ENCODE data around the gene PCDHGA8. TPM values are rescaled to one million over a fixed set of nuclear protein-coding genes. Genes with fewer than 3 reads are reported as not detected.

PCDHGA8 gene
- total and polyA plus RNA-seq, 3 experiments from 2014 or later = 0.04 TPM; not detected in 2

- CTCF ChIA-PET = no interaction called here
- peaks cover 9% of the 10 kb centered on the region for H3K9me3 ChIP-seq (ENCODE audit: low read length)
- peaks cover 8% of the 10 kb centered on the region for H3K27me3 ChIP-seq (ENCODE audit: insufficient read depth, low read length, poor library complexity, severe bottlenecking)
- DNase-seq = no peak
- H3K4me1 Mint-ChIP-seq = peaks cover 8 to 11% (median 10%) of the 10 kb centered on the region in 3 donors
- no peak overlapping the region for H3K4me3 Mint-ChIP-seq
- H3K4me3 ChIP-seq (ENCODE audit: low read length) = no peak overlapping the region
- POLR2A ChIA-PET = no interaction called here
- H3K4me1 ChIP-seq (ENCODE audit: insufficient read depth, low read length) = no peaks in the 10 kb centered on the region
- H3K27me3 Mint-ChIP-seq = peaks cover 47 to 59% of the 10 kb centered on the region in 2 donors
- no peaks in the 10 kb centered on the region for H3K36me3 Mint-ChIP-seq
- H3K27ac Mint-ChIP-seq = peak overlapping the region in 1 of 8 donors; percentile 6
- H3K9me3 Mint-ChIP-seq = peaks cover 8 to 42% (median 40%) of the 10 kb centered on the region in 5 donors
- H3K27ac ChIP-seq (ENCODE audit: low read depth, low read length) = no peak overlapping the region
- no peaks in the 10 kb centered on the region for H3K36me3 ChIP-seq (ENCODE audit: insufficient read depth, low read length)
Measured at GRCh38 chr5:141434006-141434405, 41.6 kb downstream of the PCDHGA8 start.

GRCh38 chr5:141437221-141437620 is 44.8 kb downstream of the PCDHGA8 start:
- ChIA-PET CTCF (no interaction called here), POLR2A (no interaction called here)
- H3K27ac Mint-ChIP-seq = no peak overlapping the region

GRCh38 chr5:141439411-141440141 is 47.1 kb downstream of the PCDHGA8 start:
- H3K4me3 ChIP-seq (ENCODE audit: low read length) = no peak overlapping the region
- POLR2A ChIA-PET = no interaction called here
- H3K36me3 ChIP-seq (ENCODE audit: insufficient read depth, low read length) = no peaks in the 10 kb centered on the region
- no peaks in the 10 kb centered on the region for H3K4me1 ChIP-seq (ENCODE audit: insufficient read depth, low read length)
- H3K4me1 Mint-ChIP-seq = no peaks in the 10 kb centered on the region
- no peak overlapping the region for H3K27ac ChIP-seq (ENCODE audit: low read depth, low read length)
- DNase-seq = no peak
- no peaks in the 10 kb centered on the region for H3K27me3 ChIP-seq (ENCODE audit: insufficient read depth, low read length, poor library complexity, severe bottlenecking)
- H3K4me3 Mint-ChIP-seq = no peak overlapping the region
- no peak overlapping the region for H3K27ac Mint-ChIP-seq
- CTCF ChIA-PET = no interaction called here
- no peaks in the 10 kb centered on the region for H3K9me3 ChIP-seq (ENCODE audit: low read length)
- no peaks in the 10 kb centered on the region for H3K36me3 Mint-ChIP-seq
- H3K9me3 Mint-ChIP-seq = peaks cover 0 to 12% (median 6%) of the 10 kb centered on the region in 5 donors
- H3K27me3 Mint-ChIP-seq = peaks cover 17 to 31% of the 10 kb centered on the region in 2 donors

More at GRCh38 chr5:141437221-141437620, 44.8 kb downstream of the PCDHGA8 start:
- no peaks in the 10 kb centered on the region for H3K4me1 ChIP-seq (ENCODE audit: insufficient read depth, low read length)
- no peaks in the 10 kb centered on the region for H3K27me3 ChIP-seq (ENCODE audit: insufficient read depth, low read length, poor library complexity, severe bottlenecking)
- H3K4me3 ChIP-seq (ENCODE audit: low read length) = no peak overlapping the region
- Mint-ChIP-seq H3K9me3 (peaks cover 0 to 26% (median 22%) of the 10 kb centered on the region in 5 donors), H3K4me3 (no peak overlapping the region), H3K27me3 (peaks cover 32 to 47% of the 10 kb centered on the region in 2 donors), H3K4me1 (no peaks in the 10 kb centered on the region), H3K36me3 (no peaks in the 10 kb centered on the region)
- H3K36me3 ChIP-seq (ENCODE audit: insufficient read depth, low read length) = no peaks in the 10 kb centered on the region
- no peak overlapping the region for H3K27ac ChIP-seq (ENCODE audit: low read depth, low read length)
- DNase-seq = no peak
- no peaks in the 10 kb centered on the region for H3K9me3 ChIP-seq (ENCODE audit: low read length)

GRCh38 chr5:141440341-141440740 is 47.9 kb downstream of the PCDHGA8 start:
- DNase-seq = no peak
- no peak overlapping the region for H3K27ac Mint-ChIP-seq
- Histone ChIP-seq H3K36me3 (ENCODE audit: insufficient read depth, low read length) (no peaks in the 10 kb centered on the region), H3K4me1 (ENCODE audit: insufficient read depth, low read length) (no peaks in the 10 kb centered on the region), H3K9me3 (ENCODE audit: low read length) (no peaks in the 10 kb centered on the region), H3K27me3 (ENCODE audit: insufficient read depth, low read length, poor library complexity, severe bottlenecking) (no peaks in the 10 kb centered on the region), H3K27ac (ENCODE audit: low read depth, low read length) (no peak overlapping the region), H3K4me3 (ENCODE audit: low read length) (no peak overlapping the region)
- peaks cover 15 to 25% of the 10 kb centered on the region in 2 donors for H3K27me3 Mint-ChIP-seq
- peaks cover 0 to 12% (median 6%) of the 10 kb centered on the region in 5 donors for H3K9me3 Mint-ChIP-seq
- no peaks in the 10 kb centered on the region for H3K36me3 Mint-ChIP-seq
- no peaks in the 10 kb centered on the region for H3K4me1 Mint-ChIP-seq
- CTCF ChIA-PET = no interaction called here
- POLR2A ChIA-PET = no interaction called here
- no peak overlapping the region for H3K4me3 Mint-ChIP-seq

GRCh38 chr5:141441571-141442170 is 49.2 kb downstream of the PCDHGA8 start:
- no peaks in the 10 kb centered on the region for H3K4me1 ChIP-seq (ENCODE audit: insufficient read depth, low read length)
- H3K4me3 ChIP-seq (ENCODE audit: low read length) = no peak overlapping the region
- H3K27me3 ChIP-seq (ENCODE audit: insufficient read depth, low read length, poor library complexity, severe bottlenecking) = no peaks in the 10 kb centered on the region
- Mint-ChIP-seq H3K27ac (no peak overlapping the region), H3K9me3 (peaks cover 0 to 12% (median 6%) of the 10 kb centered on the region in 5 donors), H3K27me3 (peaks cover 12 to 26% of the 10 kb centered on the region in 2 donors), H3K4me1 (no peaks in the 10 kb centered on the region), H3K36me3 (no peaks in the 10 kb centered on the region), H3K4me3 (no peak overlapping the region)
- DNase-seq = no peak
- H3K27ac ChIP-seq (ENCODE audit: low read depth, low read length) = no peak overlapping the region
- H3K9me3 ChIP-seq (ENCODE audit: low read length) = no peaks in the 10 kb centered on the region
- no peaks in the 10 kb centered on the region for H3K36me3 ChIP-seq (ENCODE audit: insufficient read depth, low read length)
- POLR2A ChIA-PET = no interaction called here
- CTCF ChIA-PET = no interaction called here

Other genes with a start within 250 kb of the PCDHGA8 start
Only the 30 nearest of the 37 such genes appear.
- not detected for gene PCDHB9, start 205.5 kb upstream of the PCDHGA8 start, total RNA-seq
- gene PCDHB9, start 205.5 kb upstream of the PCDHGA8 start, polyA plus RNA-seq = not detected
- gene PCDHB10, start 200.3 kb upstream of the PCDHGA8 start, total RNA-seq = not detected
- not detected for gene PCDHB10, start 200.3 kb upstream of the PCDHGA8 start, polyA plus RNA-seq
- not detected for gene PCDHB11, start 193.0 kb upstream of the PCDHGA8 start, total RNA-seq
- gene PCDHB11, start 193.0 kb upstream of the PCDHGA8 start, polyA plus RNA-seq = not detected
- not detected for gene PCDHB12, start 183.9 kb upstream of the PCDHGA8 start, total RNA-seq
- gene PCDHB12, start 183.9 kb upstream of the PCDHGA8 start, polyA plus RNA-seq = not detected
- under 1 TPM in 1 of 2 experiments, not detected in 1; 0.04 TPM for gene PCDHB13, start 178.7 kb upstream of the PCDHGA8 start, total RNA-seq
- not detected for gene PCDHB13, start 178.7 kb upstream of the PCDHGA8 start, polyA plus RNA-seq
- gene PCDHB14, start 169.3 kb upstream of the PCDHGA8 start, total RNA-seq = under 1 TPM in 1 of 2 experiments, not detected in 1; 0.09 TPM
- not detected for gene PCDHB14, start 169.3 kb upstream of the PCDHGA8 start, polyA plus RNA-seq
- not detected for gene PCDHB15, start 147.2 kb upstream of the PCDHGA8 start, total RNA-seq
- not detected for gene PCDHB15, start 147.2 kb upstream of the PCDHGA8 start, polyA plus RNA-seq
- under 1 TPM; 0.31 to 0.35 TPM for gene SLC25A2, start 88.6 kb upstream of the PCDHGA8 start, total RNA-seq
- gene SLC25A2, start 88.6 kb upstream of the PCDHGA8 start, polyA plus RNA-seq = not detected
- gene TAF7, start 71.8 kb upstream of the PCDHGA8 start, total RNA-seq = 10 to 100 TPM; 70.9 to 72.2 TPM
- 196 TPM for gene TAF7, start 71.8 kb upstream of the PCDHGA8 start, polyA plus RNA-seq
- gene PCDHGA1, start 62.1 kb upstream of the PCDHGA8 start, total RNA-seq = under 1 TPM; 0.07 to 0.09 TPM
- gene PCDHGA1, start 62.1 kb upstream of the PCDHGA8 start, polyA plus RNA-seq = not detected
- gene PCDHGA2, start 53.9 kb upstream of the PCDHGA8 start, total RNA-seq = under 1 TPM in 1 of 2 experiments, not detected in 1; 0.07 TPM
- not detected for gene PCDHGA2, start 53.9 kb upstream of the PCDHGA8 start, polyA plus RNA-seq
- not detected for gene PCDHGA3, start 48.8 kb upstream of the PCDHGA8 start, total RNA-seq
- gene PCDHGA3, start 48.8 kb upstream of the PCDHGA8 start, polyA plus RNA-seq = not detected
- gene PCDHGB1, start 42.5 kb upstream of the PCDHGA8 start, total RNA-seq = not detected
- gene PCDHGB1, start 42.5 kb upstream of the PCDHGA8 start, polyA plus RNA-seq = not detected
- gene PCDHGA4, start 37.6 kb upstream of the PCDHGA8 start, total RNA-seq = under 1 TPM; 0.09 to 0.16 TPM
- gene PCDHGA4, start 37.6 kb upstream of the PCDHGA8 start, polyA plus RNA-seq = not detected
- under 1 TPM; 0.33 to 0.40 TPM for gene PCDHGB2, start 32.6 kb upstream of the PCDHGA8 start, total RNA-seq
- 0.09 TPM for gene PCDHGB2, start 32.6 kb upstream of the PCDHGA8 start, polyA plus RNA-seq
- gene PCDHGA5, start 28.5 kb upstream of the PCDHGA8 start, total RNA-seq = under 1 TPM; 0.09 to 0.11 TPM
- gene PCDHGA5, start 28.5 kb upstream of the PCDHGA8 start, polyA plus RNA-seq = not detected
- gene PCDHGB3, start 22.4 kb upstream of the PCDHGA8 start, total RNA-seq = under 1 TPM; 0.18 to 0.28 TPM
- not detected for gene PCDHGB3, start 22.4 kb upstream of the PCDHGA8 start, polyA plus RNA-seq
- gene PCDHGA6, start 18.7 kb upstream of the PCDHGA8 start, total RNA-seq = under 1 TPM; 0.15 to 0.22 TPM
- gene PCDHGA6, start 18.7 kb upstream of the PCDHGA8 start, polyA plus RNA-seq = 0.06 TPM
- under 1 TPM in 1 of 2 experiments, not detected in 1; 0.09 TPM for gene PCDHGA7, start 9.9 kb upstream of the PCDHGA8 start, total RNA-seq
- gene PCDHGA7, start 9.9 kb upstream of the PCDHGA8 start, polyA plus RNA-seq = not detected
- gene PCDHGB4, start 4.9 kb upstream of the PCDHGA8 start, total RNA-seq = under 1 TPM in 1 of 2 experiments, not detected in 1; 0.13 TPM
- gene PCDHGB4, start 4.9 kb upstream of the PCDHGA8 start, polyA plus RNA-seq = 0.08 TPM
- under 1 TPM; 0.22 to 0.27 TPM for gene PCDHGB5, start 5.3 kb downstream of the PCDHGA8 start, total RNA-seq
- gene PCDHGB5, start 5.3 kb downstream of the PCDHGA8 start, polyA plus RNA-seq = 0.14 TPM
- under 1 TPM in 1 of 2 experiments, not detected in 1; 0.09 TPM for gene PCDHGA9, start 10.1 kb downstream of the PCDHGA8 start, total RNA-seq
- gene PCDHGA9, start 10.1 kb downstream of the PCDHGA8 start, polyA plus RNA-seq = not detected
- under 1 TPM; 0.11 to 0.13 TPM for gene PCDHGB6, start 15.4 kb downstream of the PCDHGA8 start, total RNA-seq
- gene PCDHGB6, start 15.4 kb downstream of the PCDHGA8 start, polyA plus RNA-seq = 0.25 TPM
- gene PCDHGA10, start 20.4 kb downstream of the PCDHGA8 start, total RNA-seq = under 1 TPM; 0.16 to 0.20 TPM
- gene PCDHGA10, start 20.4 kb downstream of the PCDHGA8 start, polyA plus RNA-seq = 0.07 TPM
- under 1 TPM in 1 of 2 experiments, not detected in 1; 0.11 TPM for gene PCDHGB7, start 25.0 kb downstream of the PCDHGA8 start, total RNA-seq
- not detected for gene PCDHGB7, start 25.0 kb downstream of the PCDHGA8 start, polyA plus RNA-seq
- gene PCDHGA11, start 28.4 kb downstream of the PCDHGA8 start, total RNA-seq = under 1 TPM in 1 of 2 experiments, not detected in 1; 0.13 TPM
- gene PCDHGA11, start 28.4 kb downstream of the PCDHGA8 start, polyA plus RNA-seq = 0.09 TPM
- under 1 TPM in 1 of 2 experiments, not detected in 1; 0.09 TPM for gene PCDHGA12, start 37.9 kb downstream of the PCDHGA8 start, total RNA-seq
- gene PCDHGA12, start 37.9 kb downstream of the PCDHGA8 start, polyA plus RNA-seq = not detected
- gene PCDHGC3, start 83.3 kb downstream of the PCDHGA8 start, total RNA-seq = under 1 TPM; 0.11 to 0.15 TPM
- not detected for gene PCDHGC3, start 83.3 kb downstream of the PCDHGA8 start, polyA plus RNA-seq
- not detected for gene PCDHGC4, start 92.4 kb downstream of the PCDHGA8 start, total RNA-seq
- gene PCDHGC4, start 92.4 kb downstream of the PCDHGA8 start, polyA plus RNA-seq = not detected
- not detected for gene PCDHGC5, start 96.4 kb downstream of the PCDHGA8 start, total RNA-seq
- not detected for gene PCDHGC5, start 96.4 kb downstream of the PCDHGA8 start, polyA plus RNA-seq